ENCODE data around the gene ITGB8. TPM values are rescaled to one million over a fixed set of nuclear protein-coding genes. Genes with fewer than 3 reads are reported as not detected.

Gene ITGB8
- polyA plus RNA-seq, 3 donors, result 1.5 to 4.5 (median 1.6) TPM

DNA sequence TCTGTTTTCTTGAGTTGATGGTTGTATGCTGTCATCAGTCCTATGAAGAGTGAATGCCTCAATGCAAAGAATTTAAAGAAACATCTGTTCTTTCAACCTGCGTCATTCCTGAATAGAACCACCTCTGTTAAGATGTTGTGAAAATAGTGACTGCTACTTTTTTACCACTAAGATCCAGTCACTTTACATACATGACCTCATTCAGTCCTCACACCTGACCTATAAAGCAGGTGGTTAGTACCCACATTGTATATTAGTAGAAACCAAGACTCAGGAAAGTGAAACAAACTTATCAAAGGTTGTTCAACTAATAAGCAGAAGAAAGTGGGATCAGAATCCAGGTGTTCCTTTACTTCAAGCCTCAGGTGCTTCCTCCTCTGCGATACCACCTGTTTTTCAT lies 64.8 kb downstream of the ITGB8 start:
- 89 to 94% (median 93%) methylated on average over 2 of the region's 2 CpGs for WGBS, 3 donors
- no peak overlapping the region for H3K27ac ChIP-seq (ENCODE audit: low read depth, low read length)

DNA sequence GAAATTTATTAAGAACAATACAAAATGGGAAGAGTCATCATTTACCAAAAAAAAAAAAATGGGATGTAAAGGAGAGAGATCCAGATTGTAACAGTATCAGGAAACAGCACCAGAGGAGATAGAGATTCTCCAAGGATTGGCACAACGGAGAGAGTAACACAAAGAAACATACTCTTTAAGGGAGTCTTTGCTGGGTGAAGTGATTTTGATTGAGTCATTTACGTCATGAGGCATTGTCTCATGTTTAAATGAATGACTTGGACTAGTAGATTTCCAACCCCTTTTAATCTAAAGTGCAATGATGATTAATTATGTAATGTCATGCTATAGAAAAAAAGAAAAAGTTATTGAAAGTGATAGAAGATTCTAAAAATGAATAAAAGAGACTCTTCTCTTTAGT lies 68.8 kb downstream of the ITGB8 start:
- no peak overlapping the region for H3K27ac ChIP-seq (ENCODE audit: low read depth, low read length)
- WGBS, 3 donors, result 84 to 89% (median 88%) methylated on average over 2 of the region's 2 CpGs

DNA sequence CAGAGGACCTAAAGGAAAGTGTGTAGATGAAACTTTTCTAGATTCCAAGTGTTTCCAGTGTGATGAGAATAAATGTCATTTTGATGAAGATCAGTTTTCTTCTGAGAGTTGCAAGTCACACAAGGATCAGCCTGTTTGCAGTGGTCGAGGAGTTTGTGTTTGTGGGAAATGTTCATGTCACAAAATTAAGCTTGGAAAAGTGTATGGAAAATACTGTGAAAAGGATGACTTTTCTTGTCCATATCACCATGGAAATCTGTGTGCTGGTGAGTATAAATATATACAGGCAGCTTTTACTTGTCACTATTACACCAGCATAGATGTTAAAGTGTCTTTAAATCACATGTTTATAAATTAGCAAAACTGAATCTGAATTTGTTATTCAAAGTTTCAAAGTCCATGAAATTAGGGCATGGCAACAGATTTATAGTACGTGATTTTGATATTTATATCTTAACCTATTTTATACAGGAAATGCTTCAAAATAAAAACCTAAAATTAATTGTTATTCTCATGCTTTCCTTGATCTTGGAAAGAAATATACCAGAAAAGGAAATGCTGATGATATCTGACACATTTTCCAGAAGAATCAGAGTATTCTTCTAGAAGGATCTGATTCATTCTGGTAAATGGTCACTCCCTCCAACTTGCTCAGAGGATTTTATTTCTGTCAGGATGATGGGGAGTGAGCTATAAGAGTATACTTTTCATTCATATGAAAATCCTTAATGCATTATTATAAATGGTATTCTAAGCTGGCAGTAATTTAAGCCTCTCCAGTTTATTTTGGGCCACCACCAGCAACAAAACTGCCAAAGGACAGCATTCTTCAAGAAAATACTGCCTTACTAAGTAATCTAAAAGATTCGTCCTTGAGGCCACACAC lies 71.4 kb downstream of the ITGB8 start:
- WGBS, 3 donors, result 59 to 66% (median 65%) methylated on average over 3 of the region's 3 CpGs
- no peak overlapping the region for H3K27ac ChIP-seq (ENCODE audit: low read depth, low read length)

DNA sequence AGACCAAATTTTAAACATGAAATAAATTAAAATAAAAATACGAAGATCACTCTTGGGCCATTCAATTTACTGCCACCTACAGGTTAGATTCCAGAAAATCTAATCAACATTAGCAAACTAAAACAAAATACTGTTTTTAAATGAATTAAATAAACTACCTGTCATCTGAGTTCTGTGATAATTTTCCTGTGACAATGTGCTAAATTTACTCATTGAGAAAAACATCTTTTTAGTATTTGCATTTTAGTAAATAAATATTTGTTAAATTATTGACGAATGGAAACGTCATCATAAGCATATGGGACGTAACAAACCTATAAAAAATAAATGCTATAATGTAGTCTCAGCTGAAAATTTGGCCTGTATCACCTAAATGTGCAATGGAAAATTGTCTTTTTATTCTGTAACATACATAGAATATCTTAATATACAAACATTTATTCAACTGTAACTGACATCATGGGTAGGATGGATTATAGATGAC lies 72.1 kb downstream of the ITGB8 start:
- WGBS, 3 donors, result 36 to 83% (median 80%) methylated on average over 4 of the region's 4 CpGs
- no peak overlapping the region for H3K27ac ChIP-seq (ENCODE audit: low read depth, low read length)

DNA sequence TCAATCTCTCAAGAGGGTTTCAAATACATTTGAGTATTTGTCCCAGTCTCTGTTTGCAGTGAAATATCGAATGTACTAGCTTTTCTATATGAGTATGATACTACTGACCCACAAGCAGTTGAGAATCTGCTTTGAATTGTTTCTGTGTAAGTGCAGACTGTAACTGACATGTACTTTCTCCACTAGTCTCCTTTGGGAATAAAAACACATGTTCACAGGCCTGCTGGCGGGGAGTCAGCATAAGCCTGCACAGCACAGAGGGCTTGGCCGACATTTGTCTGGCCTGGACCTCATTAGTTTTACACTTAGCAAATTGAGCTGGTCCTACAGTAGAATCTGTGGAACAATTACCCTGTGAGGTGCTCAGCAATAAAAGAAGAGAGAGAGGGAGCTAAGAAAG lies 72.6 kb downstream of the ITGB8 start:
- 28 to 67% (median 56%) methylated on average over 3 of the region's 3 CpGs for WGBS, 3 donors
- no peak overlapping the region for H3K27ac ChIP-seq (ENCODE audit: low read depth, low read length)

DNA sequence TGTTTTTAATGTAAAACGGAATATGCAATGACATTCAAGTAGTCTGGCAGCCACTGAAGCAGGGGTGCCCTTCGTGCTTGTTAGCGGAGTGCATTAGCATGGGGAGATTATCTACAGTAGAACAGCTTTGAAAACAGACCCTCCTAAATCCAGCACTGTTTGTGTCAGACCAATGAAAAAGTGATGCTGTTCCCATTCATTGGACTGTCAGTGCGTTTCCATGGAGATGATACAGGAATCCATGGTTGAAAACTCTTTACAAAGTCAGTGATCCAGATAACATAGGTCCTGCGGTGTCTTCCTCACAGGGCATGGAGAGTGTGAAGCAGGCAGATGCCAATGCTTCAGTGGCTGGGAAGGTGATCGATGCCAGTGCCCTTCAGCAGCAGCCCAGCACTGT lies 73.6 kb downstream of the ITGB8 start:
- no peak overlapping the region for H3K27ac ChIP-seq (ENCODE audit: low read depth, low read length)
- WGBS, 3 donors, result 93 to 94% (median 93%) methylated on average over 6 of the region's 6 CpGs

DNA sequence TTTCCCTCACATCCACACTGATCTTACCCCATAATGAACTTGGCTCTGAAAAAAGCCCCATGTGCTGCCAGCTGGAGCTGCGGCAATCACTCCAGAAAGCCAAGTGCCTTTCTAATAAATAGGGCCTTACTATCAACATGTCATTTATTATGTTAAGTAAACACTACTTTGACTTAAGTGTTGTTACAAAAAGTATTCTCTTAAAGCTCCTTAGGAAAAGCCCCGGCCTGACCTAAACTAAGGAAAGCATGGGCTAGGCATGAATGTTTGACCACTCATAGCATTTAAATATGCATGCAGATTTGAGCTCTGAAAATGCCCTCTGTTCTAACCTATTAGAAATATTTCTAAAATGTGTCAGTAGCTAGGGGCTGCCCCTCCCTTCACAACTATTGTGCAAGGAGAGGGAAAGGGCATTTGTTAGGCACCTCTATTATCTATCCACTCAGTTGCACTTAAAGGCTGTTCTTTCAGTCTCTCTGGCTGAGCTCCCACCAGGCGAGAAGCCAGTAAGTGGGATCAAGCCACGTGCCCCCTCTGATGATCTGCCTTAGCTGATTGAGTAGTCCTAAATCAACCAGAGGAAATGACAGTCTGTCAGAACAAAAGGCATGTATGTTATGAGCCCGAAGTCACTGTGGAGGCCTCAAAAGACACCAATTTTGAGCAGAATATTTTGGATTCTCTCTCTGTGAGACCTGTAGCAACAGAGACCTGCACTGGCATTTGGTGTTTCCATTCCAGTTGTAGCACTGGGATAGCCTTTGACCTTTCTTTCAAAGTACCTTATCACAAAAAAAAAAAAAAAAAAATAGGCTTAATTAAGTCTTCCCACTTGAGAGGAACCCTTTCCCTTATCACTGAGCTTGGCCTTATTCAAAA lies 77.1 kb downstream of the ITGB8 start:
- WGBS, 3 donors, result 21 to 41% (median 40%) methylated on average over 5 of the region's 5 CpGs
- no peak overlapping the region for H3K27ac ChIP-seq (ENCODE audit: low read depth, low read length)

DNA sequence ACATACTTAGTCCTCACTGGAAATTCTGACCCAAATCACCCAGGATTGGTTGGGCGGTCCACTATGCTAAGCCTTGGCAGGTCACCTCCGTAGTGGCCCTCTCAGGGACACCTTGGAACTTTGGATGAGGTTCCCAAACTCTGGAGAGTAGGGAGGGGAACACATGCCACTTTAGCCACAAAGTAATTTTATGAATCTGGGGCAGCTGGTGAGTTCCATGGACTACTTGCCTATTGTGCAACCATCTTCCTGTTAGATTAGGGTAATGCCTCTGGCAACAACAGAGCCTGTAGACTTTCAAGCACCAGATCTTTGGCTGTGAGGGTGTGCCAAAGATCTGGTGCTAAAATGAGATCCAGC lies 77.7 kb downstream of the ITGB8 start:
- WGBS, 3 donors, result 57 to 83% (median 72%) methylated on average over 2 of the region's 2 CpGs
- no peak overlapping the region for H3K27ac ChIP-seq (ENCODE audit: low read depth, low read length)

DNA sequence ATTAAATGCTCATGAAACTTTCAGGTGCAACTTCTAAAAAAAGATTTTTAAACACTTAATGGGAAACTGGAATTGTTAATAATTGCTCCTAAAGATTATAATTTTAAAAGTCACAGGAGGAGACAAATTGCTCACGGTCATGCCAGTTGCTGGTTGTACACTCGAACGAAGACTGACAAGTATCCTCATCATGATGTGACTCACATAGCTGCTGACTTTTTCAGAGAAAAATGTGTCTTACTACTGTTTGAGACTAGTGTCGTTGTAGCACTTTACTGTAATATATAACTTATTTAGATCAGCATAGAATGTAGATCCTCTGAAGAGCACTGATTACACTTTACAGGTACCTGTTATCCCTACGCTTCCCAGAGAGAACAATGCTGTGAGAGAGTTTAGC lies 79.3 kb downstream of the ITGB8 start:
- H3K27ac ChIP-seq (ENCODE audit: low read depth, low read length), result no peak overlapping the region
- 91 to 97% (median 97%) methylated on average over 5 of the region's 5 CpGs for WGBS, 3 donors

DNA sequence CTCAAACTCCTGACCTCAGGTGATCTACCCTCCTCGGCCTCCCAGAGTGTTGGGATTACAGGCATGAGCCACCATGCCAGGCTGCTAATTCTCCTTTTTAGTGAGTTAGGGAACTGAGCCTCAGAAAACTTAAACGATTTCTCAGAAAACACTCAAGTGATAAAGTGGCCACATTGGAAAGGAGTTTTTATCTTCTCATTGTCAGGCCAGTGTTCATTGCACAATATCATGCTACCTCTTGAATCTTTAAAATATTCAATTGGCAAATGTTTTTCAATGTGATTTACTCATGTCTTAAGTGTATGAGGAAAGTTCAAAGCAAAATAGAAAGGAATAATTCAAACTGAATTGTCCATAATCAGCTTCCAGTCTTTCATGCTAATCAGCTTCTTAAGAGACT lies 80.7 kb downstream of the ITGB8 start:
- H3K27ac ChIP-seq (ENCODE audit: low read depth, low read length), result no peak overlapping the region
- WGBS, 3 donors, result 79 to 92% (median 82%) methylated on average over 2 of the region's 2 CpGs

DNA sequence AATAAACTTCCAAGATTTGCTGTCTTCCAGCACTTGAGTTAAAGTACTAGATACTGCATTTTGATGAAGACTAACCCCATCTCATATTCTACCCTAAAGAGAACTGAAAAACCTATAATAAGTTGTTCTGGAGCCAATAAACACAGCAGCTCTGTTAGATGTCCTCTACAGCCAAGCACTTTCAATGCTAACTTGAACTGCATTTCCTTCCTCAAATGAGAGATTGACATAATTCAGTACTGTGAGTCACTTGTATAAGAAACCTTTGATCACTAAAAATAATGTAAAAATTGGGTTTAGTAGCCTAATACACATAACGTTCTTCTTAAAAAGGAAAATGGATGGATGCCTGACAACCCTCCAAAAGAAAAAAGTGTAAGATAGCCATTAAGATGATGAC lies 81.3 kb downstream of the ITGB8 start:
- WGBS, 3 donors, result 49 to 83% (median 53%) methylated on average over 1 of the region's 1 CpG
- H3K27ac ChIP-seq (ENCODE audit: low read depth, low read length), result no peak overlapping the region

DNA sequence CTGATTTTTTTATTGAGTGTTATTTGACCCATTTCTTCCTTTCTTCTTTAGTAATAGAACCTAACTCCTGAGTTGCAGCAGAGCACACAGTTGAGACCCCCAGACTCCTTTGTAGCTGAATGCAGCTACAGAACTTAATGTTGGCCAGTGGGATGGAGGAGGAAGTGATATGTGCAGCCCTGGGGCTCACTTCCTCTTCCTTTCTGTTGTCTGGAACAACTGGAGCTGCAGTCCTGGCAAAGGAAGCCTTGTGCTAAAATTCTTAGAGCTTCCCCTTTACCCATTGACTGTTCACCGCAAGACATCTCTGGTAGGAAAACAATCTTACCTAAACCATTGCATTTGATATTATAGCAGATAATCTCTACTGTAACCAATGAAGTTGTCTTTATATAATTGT lies 86.6 kb downstream of the ITGB8 start:
- H3K27ac ChIP-seq (ENCODE audit: low read depth, low read length), result no peak overlapping the region
- WGBS, 3 donors, result 54 to 96% (median 80%) methylated on average over 1 of the region's 1 CpG

DNA sequence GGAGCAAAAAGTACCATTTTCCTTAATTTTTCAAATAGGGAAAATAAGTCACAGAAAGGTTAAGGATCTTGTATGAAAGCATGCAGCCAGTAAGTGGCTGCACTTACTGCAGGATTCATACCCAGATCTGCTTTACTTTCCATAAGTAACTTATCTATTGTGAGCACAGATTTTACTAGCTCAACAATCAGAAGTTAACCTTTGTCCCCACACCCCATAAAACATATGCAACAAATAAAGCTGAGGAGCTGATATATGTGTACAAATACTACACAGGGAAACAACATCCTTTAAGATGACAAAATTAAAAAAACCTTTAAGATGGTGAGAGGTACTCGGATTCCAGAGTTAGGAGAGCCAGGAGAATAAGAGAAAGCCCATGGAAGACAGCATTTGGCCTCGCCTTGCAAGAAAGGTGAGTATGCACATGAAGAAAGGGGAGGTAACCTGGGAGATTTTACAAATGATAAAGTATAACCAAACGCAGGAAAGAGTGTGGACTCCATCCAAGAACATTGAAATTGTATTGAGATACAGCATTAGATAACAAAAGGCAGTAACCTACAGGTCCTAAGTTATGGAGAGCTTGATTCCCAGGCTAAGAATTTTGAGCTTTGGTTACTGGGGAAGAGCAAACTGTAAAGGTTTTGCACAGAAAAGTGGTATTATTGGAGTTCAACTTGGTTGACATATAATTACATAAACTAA lies 87.1 kb downstream of the ITGB8 start:
- WGBS, 3 donors, result 63 to 71% (median 66%) methylated on average over 3 of the region's 3 CpGs
- H3K27ac ChIP-seq (ENCODE audit: low read depth, low read length), result no peak overlapping the region

DNA sequence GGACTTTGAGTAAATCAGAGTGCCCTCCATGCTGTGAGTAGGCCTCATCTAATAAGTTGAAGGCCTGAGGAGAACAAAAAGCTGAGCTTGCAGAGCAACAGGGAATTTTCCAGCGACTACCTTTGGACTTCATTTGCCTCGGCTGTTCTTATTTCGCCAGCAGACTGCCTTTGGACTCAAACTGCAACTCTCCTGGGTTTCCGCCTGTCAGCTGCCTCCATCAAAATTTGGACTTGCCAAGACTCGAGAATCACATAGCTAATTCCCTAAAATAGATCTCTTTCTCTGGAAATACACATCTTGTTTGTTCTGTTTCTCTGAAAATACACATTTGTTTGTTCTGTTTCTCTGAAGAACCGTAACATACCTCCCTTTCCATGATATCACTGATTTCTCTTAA lies 93.8 kb downstream of the ITGB8 start:
- WGBS, 3 donors, result 80 to 88% (median 81%) methylated on average over 6 of the region's 6 CpGs

DNA sequence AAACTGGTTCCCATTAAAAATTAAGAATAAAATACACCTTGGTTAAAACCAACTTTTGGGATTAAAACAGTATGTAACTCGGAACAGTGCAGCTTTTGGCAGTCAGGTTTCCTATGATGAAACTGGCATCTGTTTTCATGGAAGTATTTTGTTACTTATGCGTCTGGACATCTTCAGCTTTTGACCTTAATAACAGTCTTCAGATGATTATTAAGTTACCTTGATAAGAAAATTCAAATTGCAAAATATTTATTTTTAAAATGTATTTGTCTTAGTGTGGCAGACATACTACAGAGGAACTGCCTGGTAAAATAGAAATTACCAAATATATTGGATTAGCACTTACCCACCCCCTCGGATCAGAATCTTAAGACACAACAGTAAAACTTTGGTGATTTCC lies 100.0 kb downstream of the ITGB8 start:
- H3K27ac ChIP-seq (ENCODE audit: low read depth, low read length), result no peak overlapping the region
- 68 to 84% (median 78%) methylated on average over 3 of the region's 3 CpGs for WGBS, 3 donors

More for the DNA sequence above, 93.8 kb downstream of the ITGB8 start:
- H3K27ac ChIP-seq (ENCODE audit: low read depth, low read length), result no peak overlapping the region

DNA sequence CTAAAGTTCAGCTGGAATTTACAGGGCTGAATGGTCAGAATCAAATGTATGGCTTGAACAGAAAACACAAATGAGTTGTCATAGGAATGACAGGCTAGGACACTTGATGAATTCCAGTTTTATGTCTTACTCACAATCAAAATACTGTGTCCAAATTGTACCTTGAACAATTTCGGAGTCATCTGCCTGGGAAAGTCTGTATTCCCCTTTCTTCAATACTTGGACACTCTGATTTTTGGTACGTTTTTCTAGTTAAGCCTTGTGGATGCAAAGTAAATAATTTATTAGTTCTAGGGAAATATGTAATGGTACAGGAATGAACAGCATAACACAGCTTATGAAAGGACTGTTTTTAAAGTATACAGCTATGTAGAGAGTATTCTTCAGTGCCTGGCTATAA lies 100.4 kb downstream of the ITGB8 start:
- 57 to 77% (median 73%) methylated on average over 2 of the region's 2 CpGs for WGBS, 3 donors
- no peak overlapping the region for H3K27ac ChIP-seq (ENCODE audit: low read depth, low read length)

DNA sequence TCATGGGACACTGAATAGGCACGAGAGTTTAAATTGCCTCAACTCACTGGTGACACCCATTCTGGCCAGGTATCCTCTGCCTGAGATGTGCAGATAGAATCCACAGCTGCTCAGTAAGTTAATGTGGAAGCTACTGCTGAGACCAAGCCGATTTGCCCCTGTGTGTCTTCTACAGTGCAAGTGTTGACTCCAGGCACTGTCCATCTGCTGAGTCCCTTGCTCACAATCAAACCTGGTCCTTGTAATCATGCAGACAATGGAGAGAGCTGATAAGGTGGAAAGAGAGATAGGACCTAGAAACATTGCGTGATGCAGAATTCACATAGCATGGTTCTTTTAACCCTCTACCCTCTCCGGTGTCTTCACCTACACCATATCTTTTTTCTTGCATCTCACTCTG lies 101.4 kb downstream of the ITGB8 start:
- 80 to 89% (median 85%) methylated on average over 4 of the region's 4 CpGs for WGBS, 3 donors

DNA sequence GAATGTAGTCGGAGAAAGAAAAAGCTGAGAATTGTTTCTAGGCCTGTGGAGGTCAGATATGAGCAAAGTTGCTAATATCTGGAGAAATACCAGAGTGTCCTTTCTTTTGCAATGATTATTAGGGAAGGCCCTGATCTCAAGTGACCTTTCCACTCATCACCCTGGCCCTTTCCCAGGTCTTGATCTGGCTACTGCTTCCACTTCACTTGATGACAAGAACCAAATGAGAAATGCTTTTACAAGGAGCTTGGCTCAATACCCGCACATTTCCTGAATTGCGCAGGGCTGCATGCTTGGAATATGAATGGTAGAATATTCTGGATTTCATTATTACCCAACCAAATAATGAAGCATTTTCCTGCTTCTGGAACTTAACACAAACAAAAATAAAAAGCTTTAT lies 104.6 kb downstream of the ITGB8 start:
- H3K27ac ChIP-seq (ENCODE audit: low read depth, low read length), result no peak overlapping the region
- 54 to 92% (median 55%) methylated on average over 3 of the region's 3 CpGs for WGBS, 3 donors

More for the DNA sequence above, 101.4 kb downstream of the ITGB8 start:
- no peak overlapping the region for H3K27ac ChIP-seq (ENCODE audit: low read depth, low read length)

DNA sequence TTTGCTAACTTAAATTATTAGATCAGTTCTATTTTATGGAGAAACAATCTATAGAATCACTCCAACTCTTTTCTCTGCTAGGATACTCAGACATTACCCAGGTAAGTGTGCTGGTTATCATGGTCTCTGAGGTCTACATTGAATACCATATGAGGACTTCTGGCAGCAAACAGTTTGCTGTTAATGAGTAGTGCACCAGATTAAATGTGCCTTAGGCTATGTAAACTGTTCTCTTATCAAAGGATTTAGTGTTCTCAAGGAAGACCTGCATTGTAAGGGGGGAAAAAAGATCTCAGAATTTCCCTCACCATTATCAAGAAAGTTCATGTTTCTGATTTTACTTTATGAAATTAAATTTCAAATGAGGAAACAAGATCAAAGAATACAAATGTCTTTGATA lies 107.5 kb downstream of the ITGB8 start:
- no peak overlapping the region for H3K27ac ChIP-seq (ENCODE audit: low read depth, low read length)
